HG03025 (cell line): ENCODE results near the gene SOD2.
"Not testable (repeated sequence)": the region's sequence is repeated elsewhere in the genome, so short reads cannot be mapped to it uniquely, and the experiment has no call there.

ENCODE experiments used
- ATAC-seq: cut with Tn5 transposase; IDR thresholded peaks from one replicate; pipeline ENCODE4 v1.9.1; 2021; ENCODE audit warnings: mild to moderate bottlenecking, moderate library complexity; ENCODE audit not compliant: unreplicated experiment, low FRiP score

Gene SOD2

DNA sequence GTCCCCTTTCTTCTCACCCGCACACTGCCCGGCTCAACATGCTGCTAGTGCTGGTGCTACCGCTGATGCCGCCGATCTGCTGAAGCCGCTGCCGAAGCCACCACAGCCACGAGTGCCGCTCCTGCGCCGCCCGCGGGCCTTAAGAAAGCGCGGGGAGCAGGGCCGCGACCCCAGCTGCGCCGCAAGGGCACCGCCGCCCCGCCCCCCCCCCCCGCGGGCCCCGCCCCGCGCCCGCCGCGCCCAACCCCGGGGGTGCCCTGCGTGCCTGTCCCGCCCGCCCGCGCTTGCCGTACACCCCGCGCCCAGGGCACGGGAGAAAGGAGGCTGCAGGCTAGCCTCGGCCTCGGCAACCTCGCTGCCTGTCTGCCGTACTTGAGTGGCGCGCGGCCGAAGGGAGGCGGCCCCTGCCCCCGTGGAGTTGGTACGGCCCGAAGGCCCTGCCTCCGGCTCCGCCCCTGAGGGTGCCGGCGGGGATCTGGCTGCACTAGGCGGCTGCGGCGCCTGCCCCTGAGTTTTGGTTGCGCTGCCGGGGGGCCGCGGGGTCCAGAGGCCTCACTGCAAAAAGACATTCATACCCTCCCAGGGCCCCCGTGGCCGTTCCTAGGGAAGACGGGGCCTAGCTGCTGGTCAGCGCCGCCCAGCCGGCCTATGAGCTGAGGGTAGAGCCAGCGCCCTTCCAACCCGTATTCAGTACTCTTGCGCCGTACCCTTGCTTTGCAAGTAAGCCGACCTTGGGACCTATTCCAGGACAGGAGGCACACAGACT is at the start of gene SOD2:
SOD2 (minus strand) TSS at position 114 of the 766 bp plus-strand sequence; CDS start at position 40, 74 bp downstream.
- ATAC-seq, result peak; percentile 72

DNA sequence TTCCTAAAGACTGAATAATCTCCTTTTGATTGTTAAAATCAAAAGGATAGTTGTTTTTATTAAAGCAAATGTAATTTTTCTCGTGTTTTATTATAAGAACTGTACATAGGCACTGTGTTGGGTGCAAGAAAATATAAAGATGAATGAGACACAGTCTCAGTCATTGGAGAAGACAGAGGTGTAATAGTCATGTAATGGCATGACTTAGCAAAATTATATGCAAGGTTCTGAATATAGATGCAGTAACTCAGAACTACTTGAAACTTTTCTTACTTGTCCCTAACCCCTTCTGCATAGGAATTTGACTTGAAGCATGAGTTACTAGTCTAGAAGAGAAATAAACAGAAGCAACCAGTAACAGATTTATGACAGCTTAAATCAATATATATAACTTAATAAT is 49.1 kb upstream of the SOD2 start:
- no peak for ATAC-seq

DNA sequence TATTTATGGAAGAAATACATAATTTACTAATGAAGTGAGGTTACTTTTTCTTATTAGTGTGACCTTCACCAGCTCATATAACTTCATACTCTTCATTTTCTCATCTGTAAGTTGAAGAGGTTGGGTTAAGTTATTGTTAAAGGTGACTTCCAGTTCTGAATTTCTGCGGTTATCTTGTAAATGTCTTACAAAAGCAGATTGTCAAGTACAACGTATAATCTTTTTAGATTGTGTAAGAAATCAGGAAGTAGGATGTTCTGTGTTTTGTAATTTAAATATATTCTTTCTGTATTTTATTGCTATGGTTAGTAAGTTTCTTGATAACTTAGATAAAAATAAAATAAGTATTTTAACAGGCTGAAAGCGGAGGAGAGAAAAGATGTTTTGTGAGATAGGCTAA is 46.3 kb upstream of the SOD2 start:
- ATAC-seq, result no peak

DNA sequence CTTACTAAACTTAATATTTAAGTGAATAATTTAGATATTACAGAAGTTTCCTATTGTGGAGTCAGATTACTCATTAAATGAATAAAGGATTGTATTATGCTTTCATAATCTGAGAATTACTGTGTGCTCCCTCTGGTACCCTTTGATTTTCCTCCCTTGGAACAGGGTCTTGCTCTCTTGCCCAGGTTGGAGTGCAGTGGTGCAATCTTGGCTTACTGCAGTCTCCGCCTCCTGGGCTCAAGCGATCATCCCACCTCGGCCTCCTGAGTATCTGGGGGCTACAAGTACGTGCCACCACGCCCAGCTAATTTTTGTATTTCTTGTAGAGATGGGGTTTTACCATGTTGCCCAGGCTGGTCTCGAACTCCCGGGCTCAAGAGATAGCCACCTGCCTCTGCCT is 43.9 kb upstream of the SOD2 start:
- ATAC-seq, result no peak

DNA sequence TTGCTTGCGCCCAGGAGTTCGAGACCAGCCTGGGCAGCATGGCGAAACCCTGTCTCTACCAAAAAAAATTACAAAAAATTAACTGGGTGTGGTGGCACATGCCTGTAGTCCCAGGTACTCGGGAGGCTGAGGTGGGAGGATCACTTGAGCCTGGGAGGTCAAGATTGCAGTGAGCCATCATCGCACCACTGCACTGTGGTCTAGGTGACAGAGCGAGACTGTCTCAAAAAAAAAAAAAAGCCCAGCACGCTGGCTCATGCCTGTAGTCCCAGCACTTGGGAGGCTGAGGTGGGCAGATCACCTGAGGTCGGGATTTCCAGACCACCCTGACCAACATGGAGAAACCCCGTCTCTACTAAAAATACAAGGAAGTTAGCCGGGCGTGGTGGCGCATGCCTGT is 40.4 kb upstream of the SOD2 start:
- not testable (repeated sequence) for ATAC-seq

DNA sequence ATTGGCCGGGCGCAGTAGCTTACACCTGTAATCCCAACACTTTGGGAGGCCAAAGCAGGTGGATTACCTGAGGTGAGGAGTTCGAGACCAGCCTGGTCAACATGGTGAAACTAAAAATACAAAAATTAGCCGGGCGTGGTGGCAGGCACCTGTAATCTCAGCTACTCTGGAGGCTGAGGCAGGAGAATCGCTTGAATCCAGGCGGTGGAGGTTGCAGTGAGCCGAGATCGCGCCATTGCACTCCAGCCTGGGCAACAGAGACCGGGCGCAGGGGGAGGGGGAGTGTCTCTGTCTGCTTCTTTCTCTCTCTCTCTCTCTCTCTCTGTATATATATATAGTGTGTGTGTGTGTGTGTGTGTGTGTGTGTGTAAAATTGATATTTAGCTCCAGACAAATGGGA is 39.5 kb upstream of the SOD2 start:
- ATAC-seq, result not testable (repeated sequence)

DNA sequence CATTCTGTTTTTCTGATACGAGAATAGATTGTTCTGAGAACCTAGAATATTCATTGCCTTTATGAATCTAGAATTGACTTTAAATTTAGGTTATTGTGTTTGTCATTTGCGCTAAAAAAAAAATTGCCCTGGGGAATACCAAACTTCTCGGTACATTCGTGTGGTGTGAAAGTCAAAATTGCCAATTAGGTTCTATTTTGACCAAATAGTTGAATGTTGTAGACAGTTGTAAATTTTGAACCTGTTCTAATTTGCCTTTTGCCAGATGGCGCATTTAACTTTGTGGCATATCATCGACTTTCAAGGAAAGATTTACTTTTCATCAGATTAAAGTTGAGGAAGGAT is 37.3 kb upstream of the SOD2 start:
- no peak for ATAC-seq

DNA sequence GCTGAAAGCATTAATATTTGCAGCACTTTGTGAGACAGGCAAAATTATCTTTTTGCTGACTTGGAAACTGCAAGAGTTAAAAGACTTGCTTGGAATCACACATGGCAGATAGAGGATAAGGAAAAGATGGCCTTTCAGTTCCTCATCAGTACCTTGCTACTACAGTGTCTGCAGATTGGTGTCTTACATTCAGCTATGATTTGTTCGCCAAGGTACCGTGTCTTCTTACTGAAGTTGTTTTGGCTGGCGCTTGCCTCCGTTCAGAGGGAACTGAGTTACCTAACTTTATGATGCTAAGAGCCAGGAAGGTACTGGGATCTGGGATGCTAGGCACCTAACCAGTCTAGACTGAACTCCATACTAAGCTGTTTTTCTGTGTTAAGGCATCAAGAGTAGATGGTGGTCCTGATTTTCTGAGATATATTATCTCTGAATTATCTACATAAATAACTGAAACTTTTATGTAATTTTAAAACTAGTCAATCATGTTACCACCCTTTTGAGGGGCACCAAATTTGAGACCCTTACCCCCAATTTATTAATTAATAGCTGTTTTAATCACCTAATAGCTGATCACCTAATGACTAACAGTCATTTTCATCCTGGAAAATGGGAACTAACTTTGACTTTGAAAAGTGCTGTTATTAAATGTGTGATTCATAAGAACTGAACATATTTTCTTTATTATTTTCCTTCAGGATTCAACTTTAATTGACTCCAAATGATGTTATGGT is 36.7 kb upstream of the SOD2 start:
- ATAC-seq, result no peak

DNA sequence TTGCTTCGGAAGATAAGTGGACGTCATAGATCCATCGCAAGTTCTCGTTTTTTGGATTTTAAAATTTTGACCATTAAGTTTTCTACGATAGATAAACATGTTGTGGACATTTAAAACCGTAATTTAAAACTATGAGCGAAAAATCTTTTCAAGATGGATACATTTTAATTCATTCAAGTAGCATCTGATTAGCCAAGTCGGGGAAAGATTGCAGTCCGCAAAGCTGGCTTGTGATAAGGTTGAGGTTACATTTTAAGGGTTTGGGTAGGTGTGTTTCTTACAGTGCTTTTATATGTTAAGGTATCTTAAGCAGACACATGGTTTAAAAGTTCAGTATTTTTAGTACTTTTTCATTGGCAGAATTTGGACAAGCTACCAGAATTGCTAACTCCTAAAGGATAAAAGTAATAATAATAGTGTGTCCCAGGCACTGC is 35.5 kb upstream of the SOD2 start:
- no peak for ATAC-seq

DNA sequence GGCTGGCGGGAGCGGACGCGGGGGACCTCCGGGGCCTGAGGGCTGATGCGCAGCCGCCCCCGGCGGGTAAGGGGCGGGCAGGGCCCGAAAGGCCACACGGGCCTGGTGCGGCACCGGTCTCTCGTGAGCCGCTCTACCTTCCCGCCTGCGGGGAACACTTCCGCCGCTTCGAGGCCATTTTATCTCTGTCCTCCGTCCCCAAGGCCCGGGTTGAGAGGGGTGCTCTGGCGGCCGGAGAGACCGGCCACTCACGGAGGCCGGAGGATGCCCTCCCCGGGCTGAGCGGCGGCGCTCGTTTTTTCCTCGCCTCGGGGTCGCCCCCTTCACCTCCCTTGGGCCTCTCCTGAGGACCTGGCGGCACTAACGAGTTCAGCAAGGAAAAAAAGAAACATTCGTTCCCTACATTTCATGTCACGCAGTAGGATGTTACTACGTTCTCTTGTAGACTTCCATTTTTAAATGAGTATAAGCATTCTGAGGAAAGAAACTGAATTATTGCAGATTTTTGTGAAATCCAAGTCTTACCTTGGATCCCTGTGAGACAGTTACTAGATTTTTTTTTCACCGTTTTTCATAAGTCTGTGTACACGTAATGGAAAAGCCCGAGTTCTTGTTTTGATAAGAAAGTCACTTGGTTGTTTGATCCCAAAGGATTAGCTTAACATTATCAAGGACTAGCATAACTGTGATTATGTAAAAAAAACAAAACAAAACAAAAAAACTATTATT is 34.8 kb upstream of the SOD2 start:
- ATAC-seq, result peak; percentile 33

DNA sequence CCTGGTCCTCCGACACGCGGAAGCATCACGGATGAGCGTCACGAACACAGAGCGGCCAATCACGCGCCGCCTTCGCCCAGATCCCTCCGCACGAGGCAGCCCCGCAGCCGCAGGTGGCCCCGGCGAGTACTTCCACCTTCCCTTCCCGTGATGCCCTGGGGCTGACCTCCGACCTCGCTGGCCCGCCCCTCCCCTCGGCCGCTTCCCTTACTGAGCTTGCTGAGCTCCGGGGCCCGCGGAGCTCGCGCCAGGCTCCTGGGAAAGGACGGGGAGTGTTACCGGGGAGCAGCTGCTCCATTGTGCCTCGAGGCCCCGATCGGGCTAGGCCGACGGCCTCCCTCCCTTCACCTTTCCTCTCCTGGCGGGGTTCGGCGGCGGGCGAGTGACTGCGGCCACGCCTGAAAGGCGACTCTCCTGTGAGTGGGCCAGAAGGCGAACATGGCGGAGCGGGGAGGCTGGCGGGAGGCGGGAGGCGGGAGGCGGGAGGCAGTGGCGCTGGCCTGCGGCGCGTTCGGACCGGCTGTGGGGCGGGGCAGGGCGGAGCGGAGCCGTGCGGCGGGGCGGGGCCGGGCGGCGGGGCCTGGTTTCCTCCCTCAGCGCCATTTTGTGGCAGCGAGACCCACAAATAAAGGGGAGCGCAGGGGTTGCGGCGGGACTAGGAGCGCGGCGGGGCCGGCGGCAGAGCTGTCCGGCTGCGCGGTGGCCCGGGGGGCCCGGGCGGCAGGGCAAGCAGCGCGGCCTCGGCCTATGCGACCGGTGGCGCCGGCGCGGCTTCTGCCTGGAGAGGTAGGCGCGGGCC is 34.1 kb upstream of the SOD2 start, which contains the start of gene WTAP:
WTAP (plus strand) TSS at position 589 of the 799 bp plus-strand sequence. CDS start 8,760 bp downstream, outside the sequence.
- peak; percentile 78 for ATAC-seq

DNA sequence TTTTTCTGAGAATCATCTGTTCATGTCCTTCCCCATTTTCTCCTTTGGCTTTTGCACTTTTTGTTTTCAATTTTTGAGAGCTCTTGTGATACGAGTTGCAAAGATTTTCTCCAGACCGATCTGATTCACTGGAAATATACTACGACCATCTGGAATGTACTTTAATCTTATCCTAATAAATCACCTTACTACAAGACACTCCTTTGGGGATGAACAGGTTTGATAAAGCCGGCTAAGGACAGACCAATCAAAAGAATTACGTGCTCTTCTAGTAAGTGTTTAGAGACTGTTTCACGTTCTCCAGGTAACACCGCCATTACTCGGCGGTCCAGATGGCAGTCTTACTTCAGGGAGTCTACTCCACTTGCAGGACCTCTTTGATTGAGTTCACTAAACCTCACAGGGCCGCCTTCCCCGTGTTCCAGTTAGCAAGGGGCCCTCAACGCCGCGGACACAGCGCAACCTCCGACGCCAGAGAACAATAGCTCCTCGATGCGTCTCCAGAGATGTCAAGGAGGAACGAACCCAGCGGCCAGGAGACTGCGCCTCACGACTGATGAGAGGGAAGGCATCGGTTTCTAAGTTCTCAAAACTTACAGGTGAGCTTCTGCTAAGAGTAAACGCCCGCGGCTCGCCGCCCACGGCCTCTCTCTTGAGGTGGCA is 33.3 kb upstream of the SOD2 start:
- no peak for ATAC-seq

DNA sequence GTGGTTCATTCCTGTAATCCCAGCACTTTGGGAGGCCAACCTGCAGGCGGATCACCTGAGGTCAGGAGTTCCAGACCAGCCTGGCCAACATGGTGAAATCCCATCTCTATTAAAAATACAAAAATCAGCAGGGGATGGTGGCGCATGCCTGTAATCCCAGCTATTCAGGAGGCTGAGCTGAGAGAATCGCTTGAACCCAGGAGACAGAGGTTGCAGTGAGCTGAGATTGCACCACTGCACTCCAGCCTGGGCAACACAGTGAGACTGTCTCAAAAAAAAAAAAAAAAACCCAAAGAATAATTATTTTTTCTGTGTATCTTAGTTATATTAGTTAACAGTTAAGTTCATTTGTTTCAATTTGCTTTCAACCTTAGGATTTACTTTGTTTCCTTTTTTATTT is 32.2 kb upstream of the SOD2 start:
- ATAC-seq, result not testable (repeated sequence)

DNA sequence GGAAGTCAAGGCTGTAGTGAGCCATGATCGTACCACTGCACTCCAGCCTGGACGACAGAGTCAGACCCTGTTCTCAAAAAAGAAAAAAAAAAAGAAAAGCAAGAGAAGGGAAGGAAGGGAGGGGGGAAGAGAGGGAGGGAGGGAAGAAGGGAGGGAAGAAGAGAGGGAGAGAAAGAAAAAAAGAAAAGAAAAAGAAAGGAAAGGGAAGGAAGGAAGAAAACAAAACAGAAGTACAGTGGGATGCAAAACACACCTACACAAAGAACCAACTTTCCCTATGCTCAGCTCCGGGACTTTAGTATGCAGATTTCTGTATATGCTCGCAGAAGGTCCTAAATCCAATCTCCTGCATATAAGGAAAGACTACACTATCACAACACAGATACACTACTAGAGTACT is 31.7 kb upstream of the SOD2 start:
- no peak for ATAC-seq

DNA sequence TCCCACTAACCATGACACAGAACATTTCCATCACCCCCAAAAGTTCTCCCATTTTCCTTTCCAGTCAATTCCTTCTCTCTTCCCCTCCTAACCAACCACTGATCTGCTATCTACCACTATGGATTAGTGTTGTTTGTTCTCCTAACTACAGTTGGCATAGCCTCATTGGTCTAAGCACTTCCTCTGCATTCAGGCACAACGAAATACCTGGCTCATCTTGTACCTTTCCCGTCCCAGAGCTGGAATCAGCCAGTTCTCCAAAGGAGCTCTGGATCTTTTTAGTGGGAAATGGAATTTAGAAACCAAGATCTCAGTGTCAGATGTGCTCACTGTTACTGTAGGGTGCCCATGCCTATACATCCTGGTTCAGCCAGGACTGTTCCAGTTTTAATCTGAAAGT is 30.2 kb upstream of the SOD2 start:
- no peak for ATAC-seq

DNA sequence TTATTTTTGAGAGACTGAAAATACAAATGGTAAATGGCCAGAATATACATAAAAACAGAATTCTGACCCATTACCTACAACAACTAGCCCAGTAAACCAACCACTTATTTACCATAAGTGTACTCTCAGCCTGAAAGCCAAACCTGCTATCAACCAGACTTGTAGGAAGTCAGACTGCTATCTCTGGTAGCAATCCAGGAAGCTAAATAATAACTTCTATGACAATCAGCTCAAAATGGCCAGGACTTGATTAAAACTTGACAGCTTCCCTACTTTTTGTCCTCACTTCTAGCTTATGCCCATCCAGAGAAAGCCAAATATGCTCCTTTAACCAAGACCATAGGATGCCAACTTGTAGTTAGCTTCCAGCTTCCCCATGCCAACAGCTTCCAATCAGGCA is 29.6 kb upstream of the SOD2 start:
- ATAC-seq, result no peak

DNA sequence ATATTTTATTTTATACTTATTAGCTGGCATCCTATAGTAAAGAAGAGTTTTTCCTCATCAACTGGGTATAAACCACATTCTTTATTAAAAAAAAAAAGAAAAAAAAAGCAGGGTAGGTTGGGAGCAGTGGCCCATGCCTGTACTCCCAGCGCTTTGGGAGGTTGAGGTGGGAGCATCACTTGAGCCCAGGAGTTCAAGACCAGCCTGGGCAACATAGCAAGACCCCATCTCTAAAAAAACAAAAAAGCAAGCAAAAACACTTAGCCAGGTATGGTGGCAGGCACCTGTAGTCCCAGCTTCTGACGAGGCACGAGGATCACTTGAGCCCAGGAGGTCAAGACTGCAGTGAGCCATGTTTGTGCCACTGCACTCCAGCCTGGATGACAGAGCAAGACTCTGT is 28.9 kb upstream of the SOD2 start:
- ATAC-seq, result not testable (repeated sequence)

DNA sequence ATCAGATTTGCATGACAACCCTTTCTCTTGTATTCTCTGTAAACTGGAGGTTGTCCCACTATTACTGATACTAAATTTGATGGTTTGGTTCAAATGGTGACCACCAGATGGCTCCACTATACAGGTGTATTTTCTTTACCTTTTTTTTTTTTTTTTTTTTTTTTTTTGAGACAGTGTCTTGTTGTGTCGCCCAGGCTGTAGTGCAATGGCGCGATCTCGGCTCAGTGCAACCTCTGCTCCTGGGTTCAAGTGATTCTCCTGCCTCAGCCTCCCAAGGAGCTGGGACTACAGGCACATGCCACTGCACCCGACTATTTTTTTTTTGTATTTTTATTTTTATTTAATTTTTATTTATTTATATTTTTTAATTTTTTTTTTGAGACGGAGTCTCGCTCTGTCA is 27.7 kb upstream of the SOD2 start:
- ATAC-seq, result no peak

DNA sequence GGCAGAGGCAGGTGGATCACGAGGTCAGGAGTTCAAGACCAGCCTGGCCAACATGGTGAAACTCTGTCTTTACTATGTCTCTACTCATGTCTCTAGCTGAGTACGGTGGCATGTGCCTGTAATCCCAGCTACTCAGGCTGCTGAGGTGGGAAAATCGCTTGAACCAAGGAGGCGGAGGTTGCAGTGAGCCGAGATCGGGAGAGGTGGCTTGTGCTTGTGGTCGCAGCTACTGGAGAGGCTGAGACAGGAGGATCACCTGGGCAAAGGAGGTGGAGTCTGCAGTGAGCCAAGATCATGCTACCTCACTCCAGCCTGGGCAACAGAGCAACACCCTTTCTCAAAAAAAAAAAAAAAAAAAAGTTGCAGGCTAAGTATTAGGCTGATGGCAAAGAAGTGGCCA is 26.2 kb upstream of the SOD2 start:
- no peak for ATAC-seq

DNA sequence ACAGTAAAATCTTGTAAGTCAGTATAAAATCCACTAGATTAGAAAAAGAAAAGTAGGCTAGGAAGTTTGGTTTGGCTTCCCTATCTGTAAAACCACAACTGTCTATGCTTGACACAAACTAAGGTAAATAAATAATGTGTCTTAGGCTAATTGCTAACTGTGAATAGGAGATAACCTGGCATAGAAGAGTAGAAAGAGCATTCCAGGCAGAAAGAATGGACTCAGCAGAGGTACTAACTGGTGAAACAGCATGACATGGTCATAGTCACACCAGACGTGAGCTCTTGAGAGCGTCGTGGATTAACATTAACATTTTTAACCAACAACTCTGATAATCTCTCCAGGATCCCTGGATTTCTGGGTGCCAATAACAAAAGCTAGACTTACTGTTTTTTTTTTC is 25.6 kb upstream of the SOD2 start:
- ATAC-seq, result no peak
